Cardiac muscle cell (in vitro differentiated cells and primary cell): ENCODE data around the gene NUDT8. TPM values are rescaled to one million over a fixed set of nuclear protein-coding genes. Genes with fewer than 3 reads are reported as not detected.
"Not testable (repeated sequence)": the region's sequence is repeated elsewhere in the genome, so short reads cannot be mapped to it uniquely, and the experiment has no call there.

Source experiments
- DNase-seq, 2 donors: peaks; one replicate each; pipeline versions ENCODE4 v3.0.0 to v3.0.0-alpha.2; 2010 to 2017; ENCODE audit warnings: low read depth in 1 of 2, low spot score in 1 of 2
- H3K27ac ChIP-seq: fragments of 200-600 bp; sonication (generic); 2 replicates; pipeline ENCODE4 v1.5.1; 2016
- H3K27me3 ChIP-seq: fragments of 200-600 bp; sonication (generic); 2 replicates; pipeline ENCODE4 v1.6.0; 2016; ENCODE audit warnings: control low read depth
- H3K36me3 ChIP-seq: fragments of 200-600 bp; sonication (generic); 2 replicates; pipeline ENCODE4 v1.5.1; 2016; ENCODE audit warnings: control low read depth
- H3K4me1 ChIP-seq: fragments of 200-600 bp; sonication (generic); 2 replicates; pipeline ENCODE4 v1.8.1; 2017; ENCODE audit warnings: low read depth, mild to moderate bottlenecking, mixed run types
- H3K4me3 ChIP-seq: fragments of 200-600 bp; sonication (generic); 2 replicates; pipeline ENCODE4 v1.5.1; 2016; ENCODE audit warnings: mild to moderate bottlenecking
- H3K9me3 ChIP-seq: fragments of 200-600 bp; sonication (generic); 2 replicates; pipeline ENCODE4 v1.5.1; 2017; ENCODE audit warnings: low read depth, mild to moderate bottlenecking, control low read depth
- polyA plus RNA-seq: library from polyadenylated mRNA; unstranded; fragments of >200 nt; fragmentation: Nextera tagmentation; extraction: Ambion mirVana; gene quantifications from 2 replicates; pipeline ENCODE4 v1.2.1, GENCODE V29; 2016
- total RNA-seq: library from RNA; depleted of rRNA; stranded (reverse); fragments of >200 nt; gene quantifications from 2 replicates; pipeline ENCODE4 v1.2.3, GENCODE V29; 2016
- TF ChIP-seq, protein P1 (sequence below): IDR thresholded peaks from 2 replicates; pipeline ENCODE4 v1.5.1; 2012; ENCODE audit warnings: low read depth, mild to moderate bottlenecking, low read length

NUDT8 gene
- total and polyA plus RNA-seq, 2 experiments from 2014 or later: 6.9 to 17.3 TPM

DNA sequence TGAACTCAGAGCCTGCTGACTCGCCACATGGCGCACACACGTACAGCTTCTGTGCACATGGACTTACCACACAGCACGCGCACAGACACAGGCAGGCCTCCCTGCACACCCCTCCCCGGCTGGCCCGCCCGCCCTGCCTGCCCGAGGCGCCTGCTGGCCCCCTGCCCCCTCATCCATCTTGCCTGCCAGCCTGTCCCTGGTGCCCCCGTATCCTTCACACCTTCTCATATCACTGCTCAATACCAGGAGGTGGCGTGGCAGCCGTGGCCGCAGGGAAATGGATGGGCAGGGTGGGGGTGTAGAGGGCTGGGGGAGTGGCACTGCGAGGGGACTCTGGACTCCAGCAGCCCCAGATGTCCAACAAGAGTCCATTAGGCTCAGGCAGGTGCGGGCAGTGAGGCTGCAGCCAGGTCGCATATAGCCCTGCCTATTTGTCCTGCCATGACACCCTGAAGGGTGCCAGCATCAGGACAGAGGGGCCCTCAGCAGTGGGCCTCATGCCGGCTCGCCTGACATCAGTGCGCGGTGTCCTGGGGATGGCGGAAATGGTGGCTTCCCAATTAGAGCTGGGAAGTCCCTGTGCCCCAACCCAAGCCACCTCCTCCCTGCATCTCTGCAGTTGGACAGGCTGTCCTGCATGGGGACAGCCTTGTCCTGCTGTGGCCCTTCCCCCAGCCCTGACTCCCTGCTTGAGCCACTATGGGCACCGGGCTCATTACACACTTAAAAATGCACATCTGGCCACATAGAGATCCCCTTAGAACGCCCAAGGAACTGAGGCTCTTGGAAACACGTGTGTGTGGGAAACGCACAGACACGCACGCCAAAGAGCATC lies 11.8 kb upstream of the NUDT8 start:
- H3K4me1 ChIP-seq: no peaks in the 10 kb centered on the region
- no peaks in the 10 kb centered on the region for H3K9me3 ChIP-seq
- H3K36me3 ChIP-seq: no peaks in the 10 kb centered on the region
- DNase-seq: no peak
- H3K27ac ChIP-seq: no peak overlapping the region
- no peaks in the 10 kb centered on the region for H3K27me3 ChIP-seq
- H3K4me3 ChIP-seq: no peak overlapping the region
- TF ChIP-seq, protein P1, sequence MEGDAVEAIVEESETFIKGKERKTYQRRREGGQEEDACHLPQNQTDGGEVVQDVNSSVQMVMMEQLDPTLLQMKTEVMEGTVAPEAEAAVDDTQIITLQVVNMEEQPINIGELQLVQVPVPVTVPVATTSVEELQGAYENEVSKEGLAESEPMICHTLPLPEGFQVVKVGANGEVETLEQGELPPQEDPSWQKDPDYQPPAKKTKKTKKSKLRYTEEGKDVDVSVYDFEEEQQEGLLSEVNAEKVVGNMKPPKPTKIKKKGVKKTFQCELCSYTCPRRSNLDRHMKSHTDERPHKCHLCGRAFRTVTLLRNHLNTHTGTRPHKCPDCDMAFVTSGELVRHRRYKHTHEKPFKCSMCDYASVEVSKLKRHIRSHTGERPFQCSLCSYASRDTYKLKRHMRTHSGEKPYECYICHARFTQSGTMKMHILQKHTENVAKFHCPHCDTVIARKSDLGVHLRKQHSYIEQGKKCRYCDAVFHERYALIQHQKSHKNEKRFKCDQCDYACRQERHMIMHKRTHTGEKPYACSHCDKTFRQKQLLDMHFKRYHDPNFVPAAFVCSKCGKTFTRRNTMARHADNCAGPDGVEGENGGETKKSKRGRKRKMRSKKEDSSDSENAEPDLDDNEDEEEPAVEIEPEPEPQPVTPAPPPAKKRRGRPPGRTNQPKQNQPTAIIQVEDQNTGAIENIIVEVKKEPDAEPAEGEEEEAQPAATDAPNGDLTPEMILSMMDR: no peak

DNA sequence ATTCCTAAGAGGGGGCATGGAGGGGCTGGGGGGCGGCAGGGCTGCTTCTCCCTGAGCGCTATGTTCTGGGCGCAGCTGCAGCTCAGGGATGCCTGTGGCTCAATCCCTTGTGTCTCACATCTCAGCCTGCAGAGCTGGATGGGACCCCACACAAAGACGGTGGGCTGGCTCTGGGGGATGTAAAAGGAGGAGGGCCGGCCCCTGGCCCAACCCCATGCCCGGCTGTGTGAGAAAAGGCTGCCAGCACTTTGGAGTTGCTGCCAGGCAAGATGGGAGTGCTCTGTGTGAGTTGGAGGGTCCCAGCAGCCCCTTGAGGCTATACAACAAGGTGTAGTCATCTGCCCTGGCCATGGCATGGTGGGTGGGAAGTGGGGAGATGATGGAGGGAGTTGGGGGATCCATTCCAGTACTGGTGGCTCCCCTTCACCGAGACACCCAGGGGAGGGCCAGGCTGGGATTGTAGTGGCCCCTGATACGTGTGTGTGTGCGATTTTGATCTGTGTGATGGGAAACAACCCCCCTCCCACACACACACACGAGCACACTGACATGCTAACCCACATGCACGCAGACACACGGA lies 11.1 kb upstream of the NUDT8 start:
- Histone ChIP-seq H3K27me3 (no peaks in the 10 kb centered on the region), H3K9me3 (no peaks in the 10 kb centered on the region), H3K27ac (no peak overlapping the region), H3K36me3 (no peaks in the 10 kb centered on the region), H3K4me1 (no peaks in the 10 kb centered on the region), H3K4me3 (no peak overlapping the region)
- DNase-seq: no peak
- TF ChIP-seq, protein P1: no peak

DNA sequence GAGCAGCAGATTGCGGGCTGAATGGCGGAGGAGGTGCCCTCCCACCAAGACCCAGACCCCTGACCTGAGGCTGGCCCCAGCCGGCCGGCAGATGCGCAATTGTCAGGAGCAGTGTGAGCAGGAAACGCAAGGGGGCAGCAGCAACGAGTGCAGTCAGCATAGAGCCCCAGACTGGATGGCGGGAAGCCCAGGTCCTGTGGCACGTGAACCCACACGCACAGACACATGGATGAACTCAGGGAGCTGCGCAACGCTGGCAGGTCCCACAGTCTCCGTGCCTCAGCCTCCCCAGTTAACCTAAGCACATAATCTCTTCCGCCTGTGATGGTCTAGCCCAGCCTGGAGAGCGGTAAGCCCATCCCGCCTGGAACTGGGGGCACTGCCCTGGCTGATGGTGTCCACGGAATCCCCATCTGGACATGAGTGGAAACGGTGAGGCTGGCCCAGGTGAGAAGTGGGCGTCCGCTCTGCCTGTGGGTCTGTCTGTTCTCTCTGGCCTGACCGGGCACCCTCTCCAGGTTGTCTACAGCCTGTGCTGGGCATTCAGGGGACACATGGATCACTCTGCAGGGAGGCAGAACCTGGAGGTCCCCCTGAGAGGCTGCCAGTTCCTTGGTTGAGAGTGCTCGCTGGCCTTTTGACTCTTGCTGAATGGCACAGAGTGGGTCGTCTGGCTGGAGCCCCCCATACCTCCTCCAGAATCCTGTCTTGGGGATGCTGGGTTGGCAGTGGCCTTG lies 10.5 kb upstream of the NUDT8 start:
- Histone ChIP-seq H3K4me1 (no peaks in the 10 kb centered on the region), H3K4me3 (no peak overlapping the region), H3K9me3 (no peaks in the 10 kb centered on the region), H3K27ac (no peak overlapping the region), H3K36me3 (no peaks in the 10 kb centered on the region), H3K27me3 (no peaks in the 10 kb centered on the region)
- DNase-seq: peak; percentile 68 to 77
- TF ChIP-seq, protein P1: peak; percentile 74

DNA sequence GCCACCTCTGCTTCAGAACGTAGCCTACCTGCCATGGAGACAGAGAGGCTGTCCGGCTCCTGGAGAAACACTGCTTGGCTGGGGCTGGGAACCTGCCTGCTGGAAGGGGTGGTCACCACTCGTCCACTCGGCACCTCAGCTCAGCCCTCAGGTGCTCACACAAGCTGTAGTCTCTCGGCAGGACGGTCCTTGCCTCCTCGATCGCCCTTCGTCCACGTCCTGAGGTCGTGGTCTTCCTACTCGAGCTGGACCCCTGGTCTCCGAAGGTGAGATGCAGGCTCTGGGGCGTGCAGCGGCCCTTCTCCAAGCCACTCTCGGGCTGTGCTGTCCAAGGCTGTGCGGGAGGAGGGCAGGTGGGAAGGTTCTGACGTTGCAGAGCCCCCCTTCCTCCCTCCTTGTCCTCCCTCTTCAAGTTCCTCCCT lies 9.7 kb upstream of the NUDT8 start, which contains the start of gene TBX10:
TSS of gene TBX10 (minus strand) at position 326 of the 422 bp plus-strand sequence. CDS start at position 35, 291 bp downstream.
- TF ChIP-seq, protein P1: no peak
- H3K9me3 ChIP-seq: no peaks in the 10 kb centered on the region
- no peaks in the 10 kb centered on the region for H3K27me3 ChIP-seq
- no peaks in the 10 kb centered on the region for H3K36me3 ChIP-seq
- no peak within 1 kb of the TSS for H3K27ac ChIP-seq
- DNase-seq: no peak
- H3K4me1 ChIP-seq: no peaks in the 10 kb centered on the region
- no peak within 1 kb of the TSS for H3K4me3 ChIP-seq

DNA sequence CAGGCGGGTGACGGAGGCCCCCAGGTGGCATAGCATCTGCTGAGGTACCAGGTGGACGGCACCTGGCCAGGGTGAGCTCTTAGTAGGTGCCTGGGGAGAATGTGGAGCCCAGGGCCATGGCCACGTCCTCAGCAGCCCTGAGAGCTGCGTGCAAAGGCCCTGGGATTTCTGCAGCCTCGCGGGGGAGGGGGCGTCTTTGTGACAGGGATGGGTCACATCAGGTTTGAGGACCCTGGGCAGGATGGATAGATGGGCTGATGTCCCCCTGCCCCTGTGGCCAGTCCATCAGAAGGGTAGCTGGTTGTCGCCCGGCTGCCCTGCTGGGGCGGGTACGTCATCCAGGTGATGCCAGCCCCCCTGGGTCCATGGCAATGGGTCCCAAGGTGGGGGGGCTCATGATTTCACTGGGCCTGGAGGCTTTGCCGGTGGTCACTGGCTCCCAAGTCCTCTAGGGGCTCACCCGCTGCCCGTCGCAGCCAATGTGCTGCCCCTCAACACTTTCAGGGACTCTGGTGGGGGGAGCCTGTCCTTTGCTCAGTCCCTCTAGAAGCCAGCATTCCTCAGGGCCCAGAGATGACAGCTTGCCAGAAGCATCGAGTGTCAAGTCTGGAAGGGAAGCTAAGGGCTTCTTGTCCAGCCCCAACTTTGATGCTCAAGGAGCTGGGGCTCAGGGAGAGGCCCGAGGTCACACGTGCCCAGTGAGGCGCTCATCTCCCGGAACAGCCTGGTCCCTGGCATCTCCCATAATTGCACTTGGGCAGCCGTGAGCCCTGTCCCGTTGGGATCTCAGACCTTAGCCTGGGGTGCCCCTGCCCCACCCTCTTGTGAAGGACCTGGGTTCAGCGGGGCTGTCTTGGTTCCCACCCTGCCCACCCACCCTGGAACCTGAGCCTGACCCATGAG lies 9.0 kb upstream of the NUDT8 start:
- no peaks in the 10 kb centered on the region for H3K4me1 ChIP-seq

DNA sequence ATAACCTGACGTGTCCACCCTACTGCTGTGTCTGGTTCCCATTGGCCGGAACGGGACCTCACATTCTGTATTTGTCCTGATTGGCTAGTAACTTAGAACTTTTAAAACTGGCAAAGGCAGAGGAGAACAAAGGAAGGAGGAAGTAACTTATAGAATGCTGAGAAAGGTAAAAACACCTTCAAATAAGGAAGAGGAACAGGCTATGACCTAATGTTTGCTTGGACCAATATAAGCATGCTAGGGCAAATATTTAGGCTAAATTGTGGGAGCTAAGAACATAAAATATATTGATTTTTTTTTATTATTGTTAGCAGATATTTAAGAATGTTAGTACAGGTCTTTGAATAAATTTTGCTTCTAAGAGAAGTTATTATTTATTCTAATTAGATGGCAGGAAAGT lies 7.7 kb upstream of the NUDT8 start:
- not testable (repeated sequence) for H3K27me3 ChIP-seq, H3K4me1 ChIP-seq, H3K9me3 ChIP-seq, H3K27ac ChIP-seq, H3K4me3 ChIP-seq, DNase-seq, H3K36me3 ChIP-seq

More for the DNA sequence above, 9.0 kb upstream of the NUDT8 start:
- no peak for DNase-seq
- no peak overlapping the region for H3K4me3 ChIP-seq
- H3K36me3 ChIP-seq: no peaks in the 10 kb centered on the region
- TF ChIP-seq, protein P1: no peak
- no peaks in the 10 kb centered on the region for H3K9me3 ChIP-seq
- no peak overlapping the region for H3K27ac ChIP-seq
- H3K27me3 ChIP-seq: no peaks in the 10 kb centered on the region
